Neural cell (in vitro differentiated cells): ENCODE results near the gene PTPRD. TPM values are rescaled to one million over a fixed set of nuclear protein-coding genes. Genes with fewer than 3 reads are reported as not detected.

Experiments
- H2AFZ ChIP-seq: fragments of 200-600, 300-800 bp; sonication (generic), shearing (Covaris generic); 2 replicates; pipeline ENCODE4 v1.6.0; 2014; ENCODE audit warnings: low read depth, mild to moderate bottlenecking, antibody characterized with exemption, low read length, moderate library complexity
- H3F3A ChIP-seq: fragments of 200-600 bp; shearing (Covaris generic); 2 replicates; pipeline ENCODE4 v1.6.1; 2016; ENCODE audit warnings: mild to moderate bottlenecking, moderate library complexity, mixed read lengths, antibody characterized with exemption, low read length; ENCODE audit not compliant: insufficient read depth, poor library complexity, severe bottlenecking
- H3K27ac ChIP-seq: fragments of 200-600, 300-800 bp; sonication (generic), shearing (Covaris generic); 2 replicates; pipeline ENCODE4 v1.5.1; 2014; ENCODE audit warnings: mild to moderate bottlenecking, low read length, moderate library complexity
- H3K27me3 ChIP-seq: fragments of 300-800, 200-600 bp; sonication (generic), shearing (Covaris generic); 2 replicates; pipeline ENCODE4 v1.6.0; 2014; ENCODE audit warnings: mild to moderate bottlenecking, low read depth, low read length, moderate library complexity; ENCODE audit not compliant: insufficient read depth
- H3K36me3 ChIP-seq: fragments of 300-800, 200-600 bp; sonication (generic), shearing (Covaris generic); 2 replicates; pipeline ENCODE4 v1.5.1; 2014; ENCODE audit warnings: mild to moderate bottlenecking, antibody characterized with exemption, low read length, moderate library complexity; ENCODE audit not compliant: insufficient read depth
- H3K4me2 ChIP-seq: fragments of 300-800, 200-600 bp; sonication (generic), shearing (Covaris generic); 2 replicates; pipeline ENCODE4 v1.6.0; 2014; ENCODE audit warnings: mild to moderate bottlenecking, low read length
- H3K4me3 ChIP-seq: fragments of 300-800, 200-600 bp; sonication (generic), shearing (Covaris generic); 2 replicates; pipeline ENCODE4 v1.5.1; 2014; ENCODE audit warnings: mild to moderate bottlenecking, low read length, moderate library complexity
- H3K79me2 ChIP-seq: fragments of 200-600 bp; shearing (Covaris generic); replicated peaks from 2 replicates; pipeline ENCODE4 v1.6.0; 2014; ENCODE audit warnings: mild to moderate bottlenecking, low read length, moderate library complexity; ENCODE audit not compliant: insufficient read depth
- H3K9ac ChIP-seq: fragments of 300-800, 200-600 bp; sonication (generic), shearing (Covaris generic); 2 replicates; pipeline ENCODE4 v1.6.1; 2016; ENCODE audit warnings: mild to moderate bottlenecking, low read length, mixed read lengths
- H3K9me2 ChIP-seq: fragments of 200-600 bp; shearing (Covaris generic); 2 replicates; pipeline ENCODE4 v1.6.1; 2016; ENCODE audit warnings: mild to moderate bottlenecking, low read length, mixed read lengths; ENCODE audit not compliant: insufficient read depth
- H3K9me3 ChIP-seq: fragments of 200-600, 300-800 bp; sonication (generic), shearing (Covaris generic); 2 replicates; pipeline ENCODE4 v1.6.1; 2016; ENCODE audit warnings: mild to moderate bottlenecking, mixed run types, low read length, moderate library complexity, mixed read lengths
- H4K20me1 ChIP-seq: fragments of 200-600 bp; shearing (Covaris generic); 2 replicates; pipeline ENCODE4 v1.6.1; 2016; ENCODE audit warnings: mild to moderate bottlenecking, mixed run types; ENCODE audit not compliant: insufficient read depth
- EP300 ChIP-seq: fragments of 450-650 bp; conservative IDR thresholded peaks from 2 replicates; pipeline ENCODE4 v1.6.1; 2014; ENCODE audit warnings: antibody characterized with exemption, mild to moderate bottlenecking, moderate library complexity; ENCODE audit not compliant: poor library complexity, severe bottlenecking
- EZH2 ChIP-seq: fragments of 200-600, 300-800 bp; shearing (Covaris generic), sonication (generic); IDR thresholded peaks from 2 replicates; pipeline ENCODE4 v1.6.1; 2014; ENCODE audit warnings: antibody characterized with exemption, low read length, borderline replicate concordance, mild to moderate bottlenecking; ENCODE audit not compliant: insufficient read depth, poor library complexity, severe bottlenecking
- MXI1 ChIP-seq: fragments of 450-650 bp; conservative IDR thresholded peaks from 2 replicates; pipeline ENCODE4 v1.6.1; 2014; ENCODE audit warnings: antibody characterized with exemption, mild to moderate bottlenecking; ENCODE audit not compliant: poor library complexity, severe bottlenecking
- POLR2AphosphoS5 ChIP-seq: IDR thresholded peaks from 2 replicates; pipeline ENCODE4 v1.6.1; 2012
- RAD21 ChIP-seq: fragments of 450-650 bp; conservative IDR thresholded peaks from 2 replicates; pipeline ENCODE4 v1.6.1; 2014; ENCODE audit warnings: antibody characterized with exemption, mild to moderate bottlenecking, moderate library complexity
- SMC3 ChIP-seq: fragments of 450-650 bp; conservative IDR thresholded peaks from 2 replicates; pipeline ENCODE4 v1.6.1; 2014; ENCODE audit warnings: antibody characterized with exemption, mild to moderate bottlenecking, moderate library complexity; ENCODE audit not compliant: poor library complexity
- TAF1 ChIP-seq: IDR thresholded peaks from 2 replicates; pipeline ENCODE4 v1.6.1; 2012; ENCODE audit warnings: low read depth
- polyA plus RNA-seq: library from polyadenylated mRNA; depleted of rRNA; stranded (reverse); fragments of >200 nt; gene quantifications from 2 replicates; pipeline ENCODE4 v1.2.3, GENCODE V29; 2014
- TF ChIP-seq, protein P1 (sequence below): fragments of 450-650 bp; IDR thresholded peaks from 2 replicates; pipeline ENCODE4 v1.5.1; 2014; ENCODE audit warnings: antibody characterized with exemption, mild to moderate bottlenecking, moderate library complexity; ENCODE audit not compliant: poor library complexity, severe bottlenecking
- TF ChIP-seq, protein P2 (sequence below): IDR thresholded peaks from 2 replicates; pipeline ENCODE4 v1.6.1; 2012; ENCODE audit warnings: borderline replicate concordance

The PTPRD gene
- polyA plus RNA-seq, 1 donor from 2014 or later, result 143 TPM

DNA sequence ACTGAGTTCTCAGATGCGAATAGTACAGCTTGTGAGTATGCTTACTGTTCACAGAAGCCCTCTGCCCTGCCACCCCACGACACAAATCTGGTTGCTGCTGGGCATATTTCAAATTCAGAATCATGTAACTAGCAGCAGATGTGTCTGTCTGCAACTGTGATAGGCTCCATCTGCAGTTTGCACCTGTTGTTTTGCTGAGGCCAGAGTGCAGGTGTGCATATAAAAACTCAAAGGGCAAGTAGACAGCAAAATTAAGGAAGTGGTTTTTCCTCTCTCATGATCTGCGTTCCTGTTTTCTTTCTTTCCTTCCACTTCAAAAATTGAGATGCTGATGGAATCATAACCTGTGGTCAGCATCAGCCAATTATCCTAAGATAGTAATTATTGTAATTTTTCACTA lies 1000.5 kb downstream of the PTPRD start:
- no peak overlapping the region for H3K27ac ChIP-seq
- no peaks in the 10 kb centered on the region for H3K79me2 ChIP-seq
- H3K9me2 ChIP-seq, result no peaks in the 10 kb centered on the region
- TF ChIP-seq, protein P1, sequence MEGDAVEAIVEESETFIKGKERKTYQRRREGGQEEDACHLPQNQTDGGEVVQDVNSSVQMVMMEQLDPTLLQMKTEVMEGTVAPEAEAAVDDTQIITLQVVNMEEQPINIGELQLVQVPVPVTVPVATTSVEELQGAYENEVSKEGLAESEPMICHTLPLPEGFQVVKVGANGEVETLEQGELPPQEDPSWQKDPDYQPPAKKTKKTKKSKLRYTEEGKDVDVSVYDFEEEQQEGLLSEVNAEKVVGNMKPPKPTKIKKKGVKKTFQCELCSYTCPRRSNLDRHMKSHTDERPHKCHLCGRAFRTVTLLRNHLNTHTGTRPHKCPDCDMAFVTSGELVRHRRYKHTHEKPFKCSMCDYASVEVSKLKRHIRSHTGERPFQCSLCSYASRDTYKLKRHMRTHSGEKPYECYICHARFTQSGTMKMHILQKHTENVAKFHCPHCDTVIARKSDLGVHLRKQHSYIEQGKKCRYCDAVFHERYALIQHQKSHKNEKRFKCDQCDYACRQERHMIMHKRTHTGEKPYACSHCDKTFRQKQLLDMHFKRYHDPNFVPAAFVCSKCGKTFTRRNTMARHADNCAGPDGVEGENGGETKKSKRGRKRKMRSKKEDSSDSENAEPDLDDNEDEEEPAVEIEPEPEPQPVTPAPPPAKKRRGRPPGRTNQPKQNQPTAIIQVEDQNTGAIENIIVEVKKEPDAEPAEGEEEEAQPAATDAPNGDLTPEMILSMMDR, result no peak
- TF ChIP-seq MXI1 (no peak), TAF1 (no peak), RAD21 (no peak), EP300 (no peak)
- TF ChIP-seq, protein P2, sequence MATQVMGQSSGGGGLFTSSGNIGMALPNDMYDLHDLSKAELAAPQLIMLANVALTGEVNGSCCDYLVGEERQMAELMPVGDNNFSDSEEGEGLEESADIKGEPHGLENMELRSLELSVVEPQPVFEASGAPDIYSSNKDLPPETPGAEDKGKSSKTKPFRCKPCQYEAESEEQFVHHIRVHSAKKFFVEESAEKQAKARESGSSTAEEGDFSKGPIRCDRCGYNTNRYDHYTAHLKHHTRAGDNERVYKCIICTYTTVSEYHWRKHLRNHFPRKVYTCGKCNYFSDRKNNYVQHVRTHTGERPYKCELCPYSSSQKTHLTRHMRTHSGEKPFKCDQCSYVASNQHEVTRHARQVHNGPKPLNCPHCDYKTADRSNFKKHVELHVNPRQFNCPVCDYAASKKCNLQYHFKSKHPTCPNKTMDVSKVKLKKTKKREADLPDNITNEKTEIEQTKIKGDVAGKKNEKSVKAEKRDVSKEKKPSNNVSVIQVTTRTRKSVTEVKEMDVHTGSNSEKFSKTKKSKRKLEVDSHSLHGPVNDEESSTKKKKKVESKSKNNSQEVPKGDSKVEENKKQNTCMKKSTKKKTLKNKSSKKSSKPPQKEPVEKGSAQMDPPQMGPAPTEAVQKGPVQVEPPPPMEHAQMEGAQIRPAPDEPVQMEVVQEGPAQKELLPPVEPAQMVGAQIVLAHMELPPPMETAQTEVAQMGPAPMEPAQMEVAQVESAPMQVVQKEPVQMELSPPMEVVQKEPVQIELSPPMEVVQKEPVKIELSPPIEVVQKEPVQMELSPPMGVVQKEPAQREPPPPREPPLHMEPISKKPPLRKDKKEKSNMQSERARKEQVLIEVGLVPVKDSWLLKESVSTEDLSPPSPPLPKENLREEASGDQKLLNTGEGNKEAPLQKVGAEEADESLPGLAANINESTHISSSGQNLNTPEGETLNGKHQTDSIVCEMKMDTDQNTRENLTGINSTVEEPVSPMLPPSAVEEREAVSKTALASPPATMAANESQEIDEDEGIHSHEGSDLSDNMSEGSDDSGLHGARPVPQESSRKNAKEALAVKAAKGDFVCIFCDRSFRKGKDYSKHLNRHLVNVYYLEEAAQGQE, result no peak
- H3K36me3 ChIP-seq, result no peaks in the 10 kb centered on the region
- H3F3A ChIP-seq, result no peaks in the 10 kb centered on the region
- H4K20me1 ChIP-seq, result no peaks in the 10 kb centered on the region
- no peak overlapping the region for H3K4me2 ChIP-seq
- no peaks in the 10 kb centered on the region for H3K9me3 ChIP-seq
- H3K4me3 ChIP-seq, result no peak overlapping the region
- no peak overlapping the region for H2AFZ ChIP-seq
- no peaks in the 10 kb centered on the region for H3K27me3 ChIP-seq
- no peak overlapping the region for H3K9ac ChIP-seq

DNA sequence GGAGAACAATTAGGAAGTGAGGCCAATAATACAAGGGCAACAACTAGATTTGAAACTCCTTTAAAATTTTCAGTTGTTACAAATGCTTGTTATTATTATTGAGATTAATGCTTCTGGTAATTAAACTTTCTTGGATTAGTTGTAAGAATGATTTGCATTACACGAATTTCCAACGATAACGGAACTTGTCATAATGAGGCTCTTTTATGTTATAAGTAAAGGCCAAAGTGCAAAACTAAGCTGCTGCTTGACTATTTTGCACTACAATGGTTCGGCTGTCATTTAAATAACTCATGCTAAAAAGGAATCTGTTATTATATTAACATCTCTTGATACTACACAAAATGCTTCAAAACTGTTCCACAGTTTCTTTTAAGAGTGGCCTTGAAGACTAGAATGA lies 1007.1 kb downstream of the PTPRD start:
- H3K79me2 ChIP-seq, result no peaks in the 10 kb centered on the region
- no peak for TF ChIP-seq EZH2
- no peak for TF ChIP-seq POLR2AphosphoS5
- TF ChIP-seq MXI1, result no peak
- no peak for TF ChIP-seq TAF1
- TF ChIP-seq RAD21, result no peak
- TF ChIP-seq SMC3, result no peak
- TF ChIP-seq, protein P2, result no peak
- no peaks in the 10 kb centered on the region for H3K9me2 ChIP-seq
- no peaks in the 10 kb centered on the region for H4K20me1 ChIP-seq
- H3F3A ChIP-seq, result no peaks in the 10 kb centered on the region
- no peaks in the 10 kb centered on the region for H3K9me3 ChIP-seq
- no peaks in the 10 kb centered on the region for H3K36me3 ChIP-seq
- H3K9ac ChIP-seq, result no peak overlapping the region
- no peak overlapping the region for H3K4me3 ChIP-seq
- no peak overlapping the region for H2AFZ ChIP-seq
- H3K4me2 ChIP-seq, result no peak overlapping the region
- no peaks in the 10 kb centered on the region for H3K27me3 ChIP-seq
- no peak overlapping the region for H3K27ac ChIP-seq
